Erythroblast (primary cell): ENCODE data around the gene RFX2.

ENCODE experiments used
- GATA1 ChIP-seq: IDR thresholded peaks from 2 replicates; pipeline ENCODE4 v1.6.1; 2011; ENCODE audit warnings: low read depth, mild to moderate bottlenecking, control low read depth, low read length, moderate library complexity
- POLR2A ChIP-seq: IDR thresholded peaks from 2 replicates; pipeline ENCODE4 v1.6.1; 2011; ENCODE audit warnings: mild to moderate bottlenecking, low read length

- no peak for TF ChIP-seq POLR2A
- TF ChIP-seq GATA1: no peak
These were observed 39.4 kb downstream of the RFX2 start for GRCh38 chr19:6070720-6071485.
